Loucy (cell line): ENCODE measurements around the gene LUM.

Experiments used
- H2AFZ ChIP-seq: fragments of 200-600 bp; sonication (generic); 2 replicates; pipeline ENCODE4 v1.6.0; 2016; ENCODE audit warnings: antibody characterized with exemption, mild to moderate bottlenecking, low read length, moderate library complexity
- H3F3A ChIP-seq: fragments of 200-600 bp; 2 replicates; pipeline ENCODE4 v1.6.0; 2016; ENCODE audit warnings: antibody characterized with exemption, low read depth, mild to moderate bottlenecking
- H3K27me3 ChIP-seq: fragments of 200-600 bp; sonication (generic); 2 replicates; pipeline ENCODE4 v1.6.1; 2014; ENCODE audit warnings: low read length, mild to moderate bottlenecking; ENCODE audit not compliant: insufficient read depth, poor library complexity, severe bottlenecking
- H3K36me3 ChIP-seq: fragments of 200-600 bp; sonication (generic); 2 replicates; pipeline ENCODE4 v1.6.1; 2016; ENCODE audit warnings: low read length; ENCODE audit not compliant: insufficient read depth
- H3K4me1 ChIP-seq: fragments of 200-600 bp; sonication (generic); 2 replicates; pipeline ENCODE4 v1.5.1; 2014; ENCODE audit warnings: low read length, mild to moderate bottlenecking; ENCODE audit not compliant: insufficient read depth, poor library complexity, severe bottlenecking
- H3K4me2 ChIP-seq: fragments of 200-600 bp; sonication (generic); 2 replicates; pipeline ENCODE4 v1.6.0; 2014; ENCODE audit warnings: antibody characterized with exemption, low read length, low read depth, mild to moderate bottlenecking; ENCODE audit not compliant: poor library complexity, severe bottlenecking
- H3K4me3 ChIP-seq: fragments of 200-600 bp; sonication (generic); 2 replicates; pipeline ENCODE4 v1.5.1; 2014; ENCODE audit warnings: low read length, mild to moderate bottlenecking, mixed read lengths; ENCODE audit not compliant: poor library complexity, severe bottlenecking
- H3K79me2 ChIP-seq: fragments of 200-600 bp; sonication (generic); 2 replicates; pipeline ENCODE4 v1.6.1; 2014; ENCODE audit warnings: low read length; ENCODE audit not compliant: insufficient read depth
- H3K9ac ChIP-seq: fragments of 200-600 bp; sonication (generic); 2 replicates; pipeline ENCODE4 v1.6.0; 2014; ENCODE audit warnings: mild to moderate bottlenecking, low read depth, low read length, moderate library complexity; ENCODE audit not compliant: poor library complexity, severe bottlenecking
- H3K9me2 ChIP-seq: fragments of 200-600 bp; sonication (generic); replicated peaks from 2 replicates; pipeline ENCODE4 v1.6.1; 2016; ENCODE audit warnings: low read depth, low read length, mixed read lengths
- H3K9me3 ChIP-seq: fragments of 200-600 bp; sonication (generic); 2 replicates; pipeline ENCODE4 v1.6.1; 2014; ENCODE audit warnings: mild to moderate bottlenecking, antibody characterized with exemption, low read length, low read depth; ENCODE audit not compliant: insufficient read depth
- H4K20me1 ChIP-seq: fragments of 200-600 bp; sonication (generic); 2 replicates; pipeline ENCODE4 v1.6.0; 2014; ENCODE audit warnings: antibody characterized with exemption, low read length, mild to moderate bottlenecking; ENCODE audit not compliant: insufficient read depth, poor library complexity, severe bottlenecking
- EZH2phosphoT487 ChIP-seq: fragments of 200-600 bp; IDR thresholded peaks from 2 replicates; pipeline ENCODE4 v1.6.1; 2018; ENCODE audit warnings: antibody characterized with exemption, mild to moderate bottlenecking, moderate library complexity, borderline replicate concordance
- TF ChIP-seq, protein P1 (sequence below): fragments of 200-600 bp; sonication (generic); conservative IDR thresholded peaks from 2 replicates; pipeline ENCODE4 v1.5.1; 2014; ENCODE audit warnings: mild to moderate bottlenecking, antibody characterized with exemption, low read length

Gene LUM

DNA sequence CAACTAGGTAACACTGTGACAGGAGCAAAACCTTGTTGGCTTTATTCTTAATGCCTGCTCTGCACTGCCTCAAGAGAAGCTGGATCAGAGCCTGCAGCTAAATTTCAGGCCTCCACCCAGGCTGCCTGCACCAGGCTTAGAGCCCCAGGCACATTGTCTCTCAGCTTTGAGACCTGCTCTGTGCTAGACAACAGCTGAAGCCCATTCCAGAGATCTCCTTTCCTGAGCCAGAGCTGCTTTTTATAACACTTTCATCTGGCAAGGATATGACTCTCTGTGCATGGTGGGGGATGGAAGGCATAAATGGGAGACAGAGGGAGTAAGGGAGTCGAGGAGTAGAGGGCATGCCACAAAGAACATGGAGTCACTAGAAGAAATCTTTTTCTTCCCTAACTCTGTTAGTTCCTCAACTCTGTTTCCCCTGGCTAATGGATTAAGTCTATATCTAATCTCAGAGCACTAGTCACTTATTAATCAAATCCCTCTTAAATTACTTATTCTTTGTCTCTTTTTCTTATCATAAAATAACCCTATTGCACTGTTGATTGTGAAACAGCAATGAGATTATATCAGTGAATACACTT, 27.1 kb upstream of the LUM start:
- Histone ChIP-seq H3K4me3 (no peak overlapping the region), H3K4me1 (no peaks in the 10 kb centered on the region), H3K9ac (no peak overlapping the region), H3F3A (no peaks in the 10 kb centered on the region), H3K79me2 (no peaks in the 10 kb centered on the region), H4K20me1 (no peaks in the 10 kb centered on the region), H3K36me3 (no peaks in the 10 kb centered on the region), H3K9me2 (no peaks in the 10 kb centered on the region), H3K4me2 (no peak overlapping the region), H3K9me3 (no peaks in the 10 kb centered on the region), H2AFZ (no peak overlapping the region), H3K27me3 (no peaks in the 10 kb centered on the region)
- no peak for TF ChIP-seq EZH2phosphoT487
- TF ChIP-seq, protein P1, sequence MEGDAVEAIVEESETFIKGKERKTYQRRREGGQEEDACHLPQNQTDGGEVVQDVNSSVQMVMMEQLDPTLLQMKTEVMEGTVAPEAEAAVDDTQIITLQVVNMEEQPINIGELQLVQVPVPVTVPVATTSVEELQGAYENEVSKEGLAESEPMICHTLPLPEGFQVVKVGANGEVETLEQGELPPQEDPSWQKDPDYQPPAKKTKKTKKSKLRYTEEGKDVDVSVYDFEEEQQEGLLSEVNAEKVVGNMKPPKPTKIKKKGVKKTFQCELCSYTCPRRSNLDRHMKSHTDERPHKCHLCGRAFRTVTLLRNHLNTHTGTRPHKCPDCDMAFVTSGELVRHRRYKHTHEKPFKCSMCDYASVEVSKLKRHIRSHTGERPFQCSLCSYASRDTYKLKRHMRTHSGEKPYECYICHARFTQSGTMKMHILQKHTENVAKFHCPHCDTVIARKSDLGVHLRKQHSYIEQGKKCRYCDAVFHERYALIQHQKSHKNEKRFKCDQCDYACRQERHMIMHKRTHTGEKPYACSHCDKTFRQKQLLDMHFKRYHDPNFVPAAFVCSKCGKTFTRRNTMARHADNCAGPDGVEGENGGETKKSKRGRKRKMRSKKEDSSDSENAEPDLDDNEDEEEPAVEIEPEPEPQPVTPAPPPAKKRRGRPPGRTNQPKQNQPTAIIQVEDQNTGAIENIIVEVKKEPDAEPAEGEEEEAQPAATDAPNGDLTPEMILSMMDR = no peak

DNA sequence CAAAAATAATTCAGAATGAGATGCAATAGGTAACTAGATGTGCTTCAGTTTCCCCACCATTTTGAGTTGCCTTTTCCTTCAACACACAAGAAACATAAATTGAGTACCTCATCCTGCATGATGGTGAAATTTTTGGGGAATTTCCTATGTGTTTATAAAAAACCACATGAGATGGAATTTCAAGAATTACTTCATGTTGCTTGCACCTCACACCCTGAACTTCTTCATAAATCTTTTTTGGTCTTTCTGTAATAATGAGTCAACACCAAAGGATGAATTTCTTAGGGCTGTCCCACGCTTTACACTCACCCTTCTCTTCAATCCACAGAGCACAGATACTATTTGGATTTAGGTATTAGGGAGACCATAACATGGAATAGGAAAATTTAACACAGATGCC, 22.6 kb upstream of the LUM start:
- Histone ChIP-seq H3K9ac (no peak overlapping the region), H3F3A (no peaks in the 10 kb centered on the region), H3K36me3 (no peaks in the 10 kb centered on the region), H3K4me1 (no peaks in the 10 kb centered on the region), H3K79me2 (no peaks in the 10 kb centered on the region), H3K4me3 (no peak overlapping the region), H3K9me2 (no peaks in the 10 kb centered on the region), H2AFZ (no peak overlapping the region), H4K20me1 (no peaks in the 10 kb centered on the region), H3K27me3 (no peaks in the 10 kb centered on the region), H3K9me3 (no peaks in the 10 kb centered on the region), H3K4me2 (no peak overlapping the region)
- no peak for TF ChIP-seq EZH2phosphoT487
- TF ChIP-seq, protein P1 = no peak

DNA sequence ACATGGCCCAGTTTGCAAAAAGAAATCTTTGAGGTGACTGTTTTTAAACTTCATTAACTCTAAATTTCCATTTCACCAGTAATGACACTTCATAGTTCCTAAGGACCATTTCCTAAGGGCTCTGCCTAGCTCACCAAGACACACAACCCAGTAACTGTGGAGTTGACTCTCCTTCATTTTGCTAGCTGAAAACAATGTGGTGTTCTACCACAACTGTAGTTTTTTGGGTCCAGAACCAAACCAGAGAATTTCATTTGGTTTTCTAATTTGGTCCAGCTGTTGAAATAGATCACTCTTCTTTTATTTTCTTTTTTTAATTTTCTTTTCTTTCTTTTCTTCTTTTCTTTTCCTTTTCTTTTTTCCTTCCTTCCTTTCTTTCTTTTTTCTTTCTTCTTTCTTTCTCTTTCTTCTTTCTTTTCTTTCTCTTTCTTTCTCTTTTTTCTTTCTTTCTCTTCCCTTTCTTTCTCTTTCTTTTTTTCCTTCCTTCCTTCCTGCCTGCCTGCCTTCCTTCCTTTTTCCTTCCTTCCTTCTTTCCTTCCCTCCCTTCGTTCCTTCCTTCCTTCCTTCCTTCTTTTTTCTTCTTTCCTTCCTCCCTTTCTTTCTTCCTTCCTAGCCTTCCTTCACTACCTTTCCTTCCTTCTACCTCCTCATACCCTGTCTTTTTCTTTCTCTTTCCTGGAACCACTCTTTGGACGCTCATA, 18.5 kb upstream of the LUM start:
- H3K4me3 ChIP-seq = no peak overlapping the region
- H3K36me3 ChIP-seq = no peaks in the 10 kb centered on the region
- no peak overlapping the region for H3K9ac ChIP-seq
- no peaks in the 10 kb centered on the region for H4K20me1 ChIP-seq
- H3K79me2 ChIP-seq = no peaks in the 10 kb centered on the region
- no peak overlapping the region for H3K4me2 ChIP-seq
- no peaks in the 10 kb centered on the region for H3K9me3 ChIP-seq
- no peak overlapping the region for H2AFZ ChIP-seq
- H3K4me1 ChIP-seq = no peaks in the 10 kb centered on the region
- H3K27me3 ChIP-seq = no peaks in the 10 kb centered on the region
- H3F3A ChIP-seq = no peaks in the 10 kb centered on the region
- H3K9me2 ChIP-seq = no peaks in the 10 kb centered on the region
- TF ChIP-seq EZH2phosphoT487 = no peak
- TF ChIP-seq, protein P1 = no peak
